WTC11 (cell line): ENCODE measurements around the gene SLC38A10. TPM values are rescaled to one million over a fixed set of nuclear protein-coding genes. Genes with fewer than 3 reads are reported as not detected.

Experiments
- ATAC-seq: fragments of 200-7000 bp; cut with Tn5 transposase; 2 replicates; pipeline ENCODE4 v1.10.0; 2021; ENCODE audit warnings: mild to moderate bottlenecking, moderate library complexity
- CTCF ChIA-PET: fragments of 300-600 bp; sonication (Branson Sonifier 250); formaldehyde crosslinking; loops from one replicate; lab custom pipeline; 2021; ENCODE audit warnings: antibody characterized with exemption; lab: Charles Lee
- POLR2A ChIA-PET: fragments of 350-600 bp; sonication (Branson Sonifier 250); formaldehyde crosslinking; loops from one replicate; lab custom pipeline; 2021; ENCODE audit warnings: antibody characterized with exemption; lab: Charles Lee
- DNase-seq: peaks from one replicate; pipeline ENCODE4 v3.0.0; 2021; ENCODE audit warnings: low spot score
- H3K27ac Mint-ChIP-seq: 2 replicates; pipeline ENCODE4 v1.8.0; 2021; ENCODE audit warnings: mixed read lengths
- H3K27me3 Mint-ChIP-seq: 2 replicates; pipeline ENCODE4 v1.8.0; 2021; ENCODE audit warnings: low read depth, mild to moderate bottlenecking, moderate library complexity, mixed read lengths
- H3K36me3 Mint-ChIP-seq: 2 replicates; pipeline ENCODE4 v1.8.0; 2021; ENCODE audit warnings: mixed read lengths
- H3K4me1 Mint-ChIP-seq: 2 replicates; pipeline ENCODE4 v1.8.0; 2022; ENCODE audit warnings: mixed read lengths
- H3K4me3 Mint-ChIP-seq: 2 replicates; pipeline ENCODE4 v1.8.0; 2021; ENCODE audit warnings: mild to moderate bottlenecking, moderate library complexity, mixed read lengths
- H3K9me3 Mint-ChIP-seq: 2 replicates; pipeline ENCODE4 v1.8.0; 2021; ENCODE audit warnings: mixed read lengths
- ATF1 ChIP-seq: sonication (generic); formaldehyde crosslinking; IDR thresholded peaks from 2 replicates; pipeline ENCODE4 v1.8.1; 2023; ENCODE audit warnings: mild to moderate bottlenecking, moderate library complexity, missing genetic modification reagents
- ELF4 ChIP-seq: sonication (generic); formaldehyde crosslinking; IDR thresholded peaks from 2 replicates; pipeline ENCODE4 v1.8.1; 2022; ENCODE audit warnings: low read depth, mild to moderate bottlenecking, moderate library complexity, missing genetic modification reagents
- JUN ChIP-seq: sonication (generic); formaldehyde crosslinking; IDR thresholded peaks from 2 replicates; pipeline ENCODE4 v1.8.0; 2023; ENCODE audit warnings: mild to moderate bottlenecking, missing genetic modification reagents
- NFATC4 ChIP-seq: fragments of 250-450 bp; sonication (Bioruptor Pico); IDR thresholded peaks from 2 replicates; pipeline ENCODE4 v1.9.0; 2021; ENCODE audit warnings: mild to moderate bottlenecking
- NR2C2 ChIP-seq: sonication (generic); formaldehyde crosslinking; IDR thresholded peaks from 2 replicates; pipeline ENCODE4 v1.8.0; 2022; ENCODE audit warnings: mild to moderate bottlenecking, missing genetic modification reagents
- SMAD4 ChIP-seq: sonication (generic); formaldehyde crosslinking; IDR thresholded peaks from 2 replicates; pipeline ENCODE4 v1.8.0; 2022; ENCODE audit warnings: mild to moderate bottlenecking, missing genetic modification reagents
- TEAD1 ChIP-seq: sonication (generic); formaldehyde crosslinking; IDR thresholded peaks from 2 replicates; pipeline ENCODE4 v1.8.0; 2022; ENCODE audit warnings: mild to moderate bottlenecking, missing genetic modification reagents
- TEAD4 ChIP-seq: sonication (generic); formaldehyde crosslinking; IDR thresholded peaks from 2 replicates; pipeline ENCODE4 v1.8.0; 2022; ENCODE audit warnings: mild to moderate bottlenecking, missing genetic modification reagents
- ZBTB21 ChIP-seq: sonication (generic); formaldehyde crosslinking; IDR thresholded peaks from 2 replicates; pipeline ENCODE4 v1.8.1; 2023; ENCODE audit warnings: mild to moderate bottlenecking, missing genetic modification reagents, borderline replicate concordance
- ZNF121 ChIP-seq: sonication (generic); formaldehyde crosslinking; IDR thresholded peaks from 2 replicates; pipeline ENCODE4 v1.8.0; 2023; ENCODE audit warnings: missing genetic modification reagents
- ZNF317 ChIP-seq: sonication (generic); formaldehyde crosslinking; IDR thresholded peaks from 2 replicates; pipeline ENCODE4 v1.8.1; 2023; ENCODE audit warnings: low read depth, mild to moderate bottlenecking, moderate library complexity, missing genetic modification reagents, borderline replicate concordance
- total RNA-seq: library from RNA; stranded (reverse); gene quantifications from 3 replicates; pipeline ENCODE4 v1.2.3, GENCODE V29; 2021
- TF ChIP-seq, protein P1 (sequence below): sonication (generic); formaldehyde crosslinking; IDR thresholded peaks from 2 replicates; pipeline ENCODE4 v1.8.0; 2023; ENCODE audit warnings: missing genetic modification reagents
- TF ChIP-seq, protein P2 (sequence below): fragments of 200-600 bp; IDR thresholded peaks from 2 replicates; pipeline ENCODE4 v1.8.0; 2022; ENCODE audit warnings: antibody characterized with exemption
- TF ChIP-seq, protein P3 (sequence below): sonication (generic); formaldehyde crosslinking; IDR thresholded peaks from 2 replicates; pipeline ENCODE4 v1.8.1; 2022; ENCODE audit warnings: mild to moderate bottlenecking, moderate library complexity, missing genetic modification reagents
- TF ChIP-seq, protein P4 (sequence below): fragments of 250-450 bp; sonication (Bioruptor Pico); IDR thresholded peaks from 2 replicates; pipeline ENCODE4 v1.9.0; 2021; ENCODE audit warnings: moderate library complexity, mild to moderate bottlenecking, inconsistent platforms, borderline replicate concordance
- TF ChIP-seq, protein P5 (sequence below): sonication (generic); formaldehyde crosslinking; IDR thresholded peaks from 2 replicates; pipeline ENCODE4 v1.8.0; 2022; ENCODE audit warnings: mild to moderate bottlenecking, missing genetic modification reagents
- TF ChIP-seq, protein P6 (sequence below): sonication (generic); formaldehyde crosslinking; IDR thresholded peaks from 2 replicates; pipeline ENCODE4 v1.8.0; 2022; ENCODE audit warnings: mild to moderate bottlenecking, missing genetic modification reagents

The SLC38A10 gene
- total RNA-seq, 1 experiment from 2014 or later, result 47.0 TPM

DNA sequence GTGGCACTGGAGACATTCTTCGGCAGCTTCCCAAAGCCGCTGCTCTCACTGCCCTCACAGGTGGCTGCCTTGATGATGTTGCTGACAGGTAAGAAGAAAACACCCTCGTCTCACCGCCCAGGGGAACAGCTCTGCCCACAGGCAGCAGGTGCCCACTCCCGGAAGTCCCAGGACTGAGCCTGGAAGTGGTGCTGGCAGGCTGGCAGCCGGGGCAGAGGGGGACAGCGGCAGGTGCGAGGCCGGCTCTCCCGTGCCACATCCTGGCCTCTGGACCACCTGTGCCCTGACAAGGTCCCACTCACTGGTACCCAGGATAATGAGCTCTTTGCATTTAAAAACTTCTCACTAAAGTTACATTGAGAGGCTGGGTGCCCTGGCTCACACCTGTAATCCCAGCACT is 92.8 kb downstream of the SLC38A10 start (continued):
- TF ChIP-seq SMAD4, result no peak

DNA sequence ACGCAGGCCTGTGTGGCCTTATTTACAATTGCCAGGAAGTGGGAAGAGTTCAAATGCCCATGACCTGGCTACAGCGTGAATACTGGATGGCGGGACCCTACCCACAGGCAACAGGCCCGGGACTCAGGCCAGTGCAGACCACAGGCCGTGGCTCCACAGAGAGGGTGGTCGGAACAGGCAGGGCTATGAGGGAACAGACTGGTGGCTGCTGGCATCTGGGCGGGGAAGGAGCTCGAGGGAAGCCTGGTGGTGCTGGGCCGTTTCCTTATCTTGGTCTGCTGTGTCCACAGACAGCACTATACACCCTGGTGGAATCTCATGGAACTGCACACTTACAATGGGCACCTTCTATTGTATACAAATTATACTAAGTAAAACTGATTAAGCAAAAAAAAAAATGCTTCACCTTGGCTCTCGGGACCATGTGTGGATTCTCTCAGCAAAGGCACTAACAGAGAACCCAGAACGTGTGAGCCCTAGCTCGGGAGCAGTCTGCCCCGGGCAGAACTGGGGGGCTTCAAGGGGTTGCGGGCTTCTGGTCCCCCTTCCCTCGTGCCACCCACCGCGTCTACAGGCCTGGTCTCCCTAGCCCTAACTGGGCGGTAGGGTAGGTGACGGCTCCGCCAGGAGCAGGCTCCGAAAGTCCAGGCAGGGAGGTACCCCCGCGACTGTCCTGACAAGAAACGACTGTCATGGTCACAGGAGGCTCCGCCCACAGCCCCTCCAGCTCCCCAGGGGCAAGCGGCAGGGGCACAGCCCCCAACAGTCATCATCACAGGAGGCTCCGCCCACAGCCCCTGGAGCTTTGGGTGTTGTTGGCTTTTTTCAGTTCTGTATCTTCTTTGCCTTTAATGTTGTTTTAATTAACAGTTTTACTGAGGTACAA is 94.2 kb downstream of the SLC38A10 start:
- TF ChIP-seq, protein P1, sequence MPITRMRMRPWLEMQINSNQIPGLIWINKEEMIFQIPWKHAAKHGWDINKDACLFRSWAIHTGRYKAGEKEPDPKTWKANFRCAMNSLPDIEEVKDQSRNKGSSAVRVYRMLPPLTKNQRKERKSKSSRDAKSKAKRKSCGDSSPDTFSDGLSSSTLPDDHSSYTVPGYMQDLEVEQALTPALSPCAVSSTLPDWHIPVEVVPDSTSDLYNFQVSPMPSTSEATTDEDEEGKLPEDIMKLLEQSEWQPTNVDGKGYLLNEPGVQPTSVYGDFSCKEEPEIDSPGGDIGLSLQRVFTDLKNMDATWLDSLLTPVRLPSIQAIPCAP, result no peak
- TF ChIP-seq ZNF121 (CRISPR knock-in tag), result no peak
- TF ChIP-seq ELF4, result no peak
- TF ChIP-seq, protein P2, sequence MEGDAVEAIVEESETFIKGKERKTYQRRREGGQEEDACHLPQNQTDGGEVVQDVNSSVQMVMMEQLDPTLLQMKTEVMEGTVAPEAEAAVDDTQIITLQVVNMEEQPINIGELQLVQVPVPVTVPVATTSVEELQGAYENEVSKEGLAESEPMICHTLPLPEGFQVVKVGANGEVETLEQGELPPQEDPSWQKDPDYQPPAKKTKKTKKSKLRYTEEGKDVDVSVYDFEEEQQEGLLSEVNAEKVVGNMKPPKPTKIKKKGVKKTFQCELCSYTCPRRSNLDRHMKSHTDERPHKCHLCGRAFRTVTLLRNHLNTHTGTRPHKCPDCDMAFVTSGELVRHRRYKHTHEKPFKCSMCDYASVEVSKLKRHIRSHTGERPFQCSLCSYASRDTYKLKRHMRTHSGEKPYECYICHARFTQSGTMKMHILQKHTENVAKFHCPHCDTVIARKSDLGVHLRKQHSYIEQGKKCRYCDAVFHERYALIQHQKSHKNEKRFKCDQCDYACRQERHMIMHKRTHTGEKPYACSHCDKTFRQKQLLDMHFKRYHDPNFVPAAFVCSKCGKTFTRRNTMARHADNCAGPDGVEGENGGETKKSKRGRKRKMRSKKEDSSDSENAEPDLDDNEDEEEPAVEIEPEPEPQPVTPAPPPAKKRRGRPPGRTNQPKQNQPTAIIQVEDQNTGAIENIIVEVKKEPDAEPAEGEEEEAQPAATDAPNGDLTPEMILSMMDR, result peak; percentile 61
- no peak for TF ChIP-seq NFATC4
- TF ChIP-seq, protein P3, sequence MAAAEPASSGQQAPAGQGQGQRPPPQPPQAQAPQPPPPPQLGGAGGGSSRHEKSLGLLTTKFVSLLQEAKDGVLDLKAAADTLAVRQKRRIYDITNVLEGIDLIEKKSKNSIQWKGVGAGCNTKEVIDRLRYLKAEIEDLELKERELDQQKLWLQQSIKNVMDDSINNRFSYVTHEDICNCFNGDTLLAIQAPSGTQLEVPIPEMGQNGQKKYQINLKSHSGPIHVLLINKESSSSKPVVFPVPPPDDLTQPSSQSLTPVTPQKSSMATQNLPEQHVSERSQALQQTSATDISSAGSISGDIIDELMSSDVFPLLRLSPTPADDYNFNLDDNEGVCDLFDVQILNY (CRISPR knock-in tag), result no peak
- TF ChIP-seq ATF1, result no peak
- TF ChIP-seq, all 79 proteins: peak for 1
- H3K36me3 Mint-ChIP-seq, result peaks cover 2% of the 10 kb centered on the region; the same call in 1 of the 2 replicates
- POLR2A ChIA-PET, result no interaction called here
- H3K27ac Mint-ChIP-seq, result no peak overlapping the region
- peak; percentile 84 for ATAC-seq
- no peaks in the 10 kb centered on the region for H3K27me3 Mint-ChIP-seq
- CTCF ChIA-PET, result interaction anchor here (0.6 to 2.1 kb wide), 15 partner anchors 8 to 242 kb away, joined by 3 to 11 read pairs (median 4); partner anchors contain the start of genes CEP131, NDUFAF8 and TEPSIN
- H3K4me3 Mint-ChIP-seq, result no peak overlapping the region
- no peaks in the 10 kb centered on the region for H3K9me3 Mint-ChIP-seq
- no peaks in the 10 kb centered on the region for H3K4me1 Mint-ChIP-seq
- no peak for DNase-seq

DNA sequence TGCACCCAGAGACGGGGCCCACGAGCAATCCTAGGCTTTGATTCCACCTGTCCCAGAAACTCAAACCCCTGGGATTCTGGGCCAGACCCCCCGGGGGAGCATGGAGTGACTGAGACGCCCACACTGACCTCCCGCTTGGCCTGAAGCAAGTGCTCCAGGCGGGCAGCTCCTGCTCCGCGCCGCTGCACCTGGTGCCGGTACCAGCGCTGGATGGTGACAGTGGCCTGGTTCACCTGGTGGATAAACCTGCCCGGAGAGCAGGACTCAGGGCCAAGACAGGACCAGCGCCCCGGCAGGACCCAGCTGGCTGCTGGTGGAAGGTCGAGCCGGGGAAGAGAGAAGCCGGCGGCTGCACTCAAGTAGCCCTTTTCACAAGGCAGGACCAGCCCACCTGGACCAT is 94.9 kb downstream of the SLC38A10 start:
- CTCF ChIA-PET, result interaction anchor here (0.6 to 2.1 kb wide), 15 partner anchors 9 to 242 kb away, joined by 3 to 11 read pairs (median 4); partner anchors contain the start of genes CEP131, NDUFAF8 and TEPSIN
- no peaks in the 10 kb centered on the region for H3K4me1 Mint-ChIP-seq
- H3K4me3 Mint-ChIP-seq, result no peak overlapping the region
- no peak for ATAC-seq
- H3K9me3 Mint-ChIP-seq, result no peaks in the 10 kb centered on the region
- H3K27ac Mint-ChIP-seq, result no peak overlapping the region
- no peak for TF ChIP-seq TEAD1 (CRISPR knock-in tag)
- TF ChIP-seq, protein P4, sequence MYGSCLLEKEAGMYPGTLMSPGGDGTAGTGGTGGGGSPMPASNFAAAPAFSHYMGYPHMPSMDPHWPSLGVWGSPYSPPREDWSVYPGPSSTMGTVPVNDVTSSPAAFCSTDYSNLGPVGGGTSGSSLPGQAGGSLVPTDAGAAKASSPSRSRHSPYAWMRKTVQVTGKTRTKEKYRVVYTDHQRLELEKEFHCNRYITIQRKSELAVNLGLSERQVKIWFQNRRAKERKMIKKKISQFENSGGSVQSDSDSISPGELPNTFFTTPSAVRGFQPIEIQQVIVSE (CRISPR knock-in tag), result no peak
- TF ChIP-seq, protein P5, sequence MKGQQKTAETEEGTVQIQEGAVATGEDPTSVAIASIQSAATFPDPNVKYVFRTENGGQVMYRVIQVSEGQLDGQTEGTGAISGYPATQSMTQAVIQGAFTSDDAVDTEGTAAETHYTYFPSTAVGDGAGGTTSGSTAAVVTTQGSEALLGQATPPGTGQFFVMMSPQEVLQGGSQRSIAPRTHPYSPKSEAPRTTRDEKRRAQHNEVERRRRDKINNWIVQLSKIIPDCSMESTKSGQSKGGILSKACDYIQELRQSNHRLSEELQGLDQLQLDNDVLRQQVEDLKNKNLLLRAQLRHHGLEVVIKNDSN (CRISPR knock-in tag), result no peak
- TF ChIP-seq NFATC4, result no peak
- no peak for TF ChIP-seq ZBTB21 (CRISPR knock-in tag)
- TF ChIP-seq TEAD4 (CRISPR knock-in tag), result no peak
- no peak for TF ChIP-seq JUN (CRISPR knock-in tag)
- no peaks in the 10 kb centered on the region for H3K27me3 Mint-ChIP-seq
- H3K36me3 Mint-ChIP-seq, result peaks cover 2% of the 10 kb centered on the region; the same call in 1 of the 2 replicates
- POLR2A ChIA-PET, result no interaction called here
- DNase-seq, result no peak

DNA sequence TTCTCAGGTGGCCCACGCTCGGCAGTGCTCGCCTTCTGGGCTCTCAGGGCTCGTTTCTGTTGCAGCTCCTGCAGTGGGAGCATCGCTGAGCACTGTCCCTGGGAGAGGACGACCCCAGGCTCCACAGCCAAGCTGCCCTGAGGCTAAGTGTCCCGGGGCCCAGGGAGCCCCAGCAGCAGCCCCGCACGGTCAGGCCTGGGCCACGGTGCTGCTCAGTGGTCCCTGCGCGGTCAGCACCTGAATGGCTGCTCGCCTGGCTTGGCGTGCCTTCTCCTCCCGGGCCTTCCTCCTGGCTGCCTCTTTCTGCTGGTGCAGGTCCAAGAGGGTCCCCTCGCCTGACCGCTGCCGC is 95.7 kb downstream of the SLC38A10 start:
- H3K4me1 Mint-ChIP-seq, result no peaks in the 10 kb centered on the region
- H3K27ac Mint-ChIP-seq, result no peak overlapping the region
- no peak overlapping the region for H3K4me3 Mint-ChIP-seq
- ChIA-PET CTCF (interaction anchor here (1.5 to 1.7 kb wide), 2 partner anchors 57 to 176 kb away, joined by 3 to 4 read pairs; no protein-coding TSS in a partner anchor), POLR2A (no interaction called here)
- H3K9me3 Mint-ChIP-seq, result no peaks in the 10 kb centered on the region
- no peaks in the 10 kb centered on the region for H3K27me3 Mint-ChIP-seq
- peaks cover 2% of the 10 kb centered on the region; the same call in 1 of the 2 replicates for H3K36me3 Mint-ChIP-seq
- no peak for ATAC-seq
- DNase-seq, result no peak
- TF ChIP-seq ZNF317 (CRISPR knock-in tag), result no peak
- TF ChIP-seq, protein P5 (CRISPR knock-in tag), result no peak
- TF ChIP-seq NR2C2 (CRISPR knock-in tag), result no peak
- TF ChIP-seq, protein P6, sequence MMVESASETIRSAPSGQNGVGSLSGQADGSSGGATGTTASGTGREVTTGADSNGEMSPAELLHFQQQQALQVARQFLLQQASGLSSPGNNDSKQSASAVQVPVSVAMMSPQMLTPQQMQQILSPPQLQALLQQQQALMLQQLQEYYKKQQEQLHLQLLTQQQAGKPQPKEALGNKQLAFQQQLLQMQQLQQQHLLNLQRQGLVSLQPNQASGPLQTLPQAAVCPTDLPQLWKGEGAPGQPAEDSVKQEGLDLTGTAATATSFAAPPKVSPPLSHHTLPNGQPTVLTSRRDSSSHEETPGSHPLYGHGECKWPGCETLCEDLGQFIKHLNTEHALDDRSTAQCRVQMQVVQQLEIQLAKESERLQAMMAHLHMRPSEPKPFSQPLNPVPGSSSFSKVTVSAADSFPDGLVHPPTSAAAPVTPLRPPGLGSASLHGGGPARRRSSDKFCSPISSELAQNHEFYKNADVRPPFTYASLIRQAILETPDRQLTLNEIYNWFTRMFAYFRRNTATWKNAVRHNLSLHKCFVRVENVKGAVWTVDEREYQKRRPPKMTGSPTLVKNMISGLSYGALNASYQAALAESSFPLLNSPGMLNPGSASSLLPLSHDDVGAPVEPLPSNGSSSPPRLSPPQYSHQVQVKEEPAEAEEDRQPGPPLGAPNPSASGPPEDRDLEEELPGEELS (CRISPR knock-in tag), result no peak
